ENCODE results near the gene FUCA1. TPM values are rescaled to one million over a fixed set of nuclear protein-coding genes. Genes with fewer than 3 reads are reported as not detected.
A peak's percentile ranks its signal among the peaks of the same experiment; 100 is the strongest.

Gene FUCA1
- total RNA-seq, 2 experiments from 2014 or later = 4.6 to 4.8 TPM

- Mint-ChIP-seq H3K4me1 (ENCODE audit: low read depth) (peaks cover 22% of the 10 kb centered on the region), H3K27me3 (no peaks in the 10 kb centered on the region), H3K27ac (peak overlapping the region; percentile 96), H3K36me3 (ENCODE audit: low read depth) (peaks cover 8% of the 10 kb centered on the region), H3K4me3 (peak overlapping the region; percentile 97), H3K9me3 (no peaks in the 10 kb centered on the region)
- ChIA-PET CTCF (interaction anchor here (1.2 to 5.5 kb wide), 8 partner anchors 12 to 189 kb away, joined by 3 to 73 read pairs (median 4); no protein-coding TSS in a partner anchor), POLR2A (interaction anchor here (0.6 to 2.8 kb wide), 16 partner anchors 9 to 327 kb away, joined by 3 to 13 read pairs (median 4); partner anchors contain the start of genes GALE, LYPLA2, PITHD1 and PNRC2)
- ATAC-seq (peak; percentile 49), DNase-seq (no peak)
- TF ChIP-seq, protein P1, sequence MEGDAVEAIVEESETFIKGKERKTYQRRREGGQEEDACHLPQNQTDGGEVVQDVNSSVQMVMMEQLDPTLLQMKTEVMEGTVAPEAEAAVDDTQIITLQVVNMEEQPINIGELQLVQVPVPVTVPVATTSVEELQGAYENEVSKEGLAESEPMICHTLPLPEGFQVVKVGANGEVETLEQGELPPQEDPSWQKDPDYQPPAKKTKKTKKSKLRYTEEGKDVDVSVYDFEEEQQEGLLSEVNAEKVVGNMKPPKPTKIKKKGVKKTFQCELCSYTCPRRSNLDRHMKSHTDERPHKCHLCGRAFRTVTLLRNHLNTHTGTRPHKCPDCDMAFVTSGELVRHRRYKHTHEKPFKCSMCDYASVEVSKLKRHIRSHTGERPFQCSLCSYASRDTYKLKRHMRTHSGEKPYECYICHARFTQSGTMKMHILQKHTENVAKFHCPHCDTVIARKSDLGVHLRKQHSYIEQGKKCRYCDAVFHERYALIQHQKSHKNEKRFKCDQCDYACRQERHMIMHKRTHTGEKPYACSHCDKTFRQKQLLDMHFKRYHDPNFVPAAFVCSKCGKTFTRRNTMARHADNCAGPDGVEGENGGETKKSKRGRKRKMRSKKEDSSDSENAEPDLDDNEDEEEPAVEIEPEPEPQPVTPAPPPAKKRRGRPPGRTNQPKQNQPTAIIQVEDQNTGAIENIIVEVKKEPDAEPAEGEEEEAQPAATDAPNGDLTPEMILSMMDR (IDR thresholded peaks at IDR 0.05) = no peak
- intact Hi-C loops (cut with micrococcal nuclease) = no loop called here
Observed at GRCh38 chr1:23825762-23826522, 42.1 kb downstream of the FUCA1 start.

DNA sequence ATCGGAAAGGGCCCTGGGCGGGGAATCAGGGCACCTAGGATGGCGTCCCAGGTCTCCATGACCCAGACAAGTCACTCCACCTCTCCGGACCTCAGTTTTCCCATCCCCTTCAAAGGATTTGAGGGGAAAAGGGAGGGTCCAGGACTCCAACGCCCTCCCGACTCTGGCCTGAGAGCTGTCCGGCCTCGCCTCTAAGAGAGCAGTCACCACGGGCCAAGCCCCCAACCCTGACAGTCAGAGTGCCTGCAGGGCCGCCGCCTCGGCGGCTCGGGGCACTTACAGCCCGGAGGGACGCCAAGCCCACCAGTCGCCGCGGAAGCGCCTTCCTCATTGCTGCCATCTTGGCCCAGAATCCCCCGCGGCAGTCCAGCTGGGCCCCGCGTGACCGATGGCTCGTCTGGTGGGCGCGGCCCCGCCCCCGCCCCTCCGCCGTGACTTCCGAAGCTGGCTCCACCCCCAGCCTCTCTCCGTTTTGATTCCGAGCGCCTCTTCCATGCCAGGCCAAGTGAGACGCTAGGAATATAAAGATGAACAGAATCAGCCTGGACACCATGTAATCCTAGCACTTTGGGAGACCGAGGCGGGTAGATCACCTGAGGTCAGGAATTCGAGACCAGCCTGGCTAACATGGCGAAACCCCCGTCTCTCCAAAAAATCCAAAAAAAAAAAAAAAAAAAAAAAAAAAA lies 42.9 kb downstream of the FUCA1 start, which contains the start of gene HMGCL:
TSS of gene HMGCL (minus strand) at position 354 of the 686 bp plus-strand sequence. CDS start at position 340, 14 bp downstream.
- Mint-ChIP-seq H3K27me3 (no peaks in the 10 kb centered on the region), H3K9me3 (no peaks in the 10 kb centered on the region), H3K36me3 (ENCODE audit: low read depth) (peaks cover 12% of the 10 kb centered on the region), H3K27ac (peak within 1 kb of the TSS; percentile 96), H3K4me1 (ENCODE audit: low read depth) (peaks cover 20% of the 10 kb centered on the region), H3K4me3 (peak within 1 kb of the TSS; percentile 97)
- intact Hi-C loops (cut with micrococcal nuclease) = no loop called here
- TF ChIP-seq, protein P1 (IDR thresholded peaks at IDR 0.05) = no peak
- DNase-seq (peak; percentile 94), ATAC-seq (peak; percentile 98)
- ChIA-PET CTCF (interaction anchor here (1.0 to 5.5 kb wide), 10 partner anchors 11 to 188 kb away, joined by 3 to 73 read pairs (median 4); no protein-coding TSS in a partner anchor), POLR2A (interaction anchor here (0.6 to 2.8 kb wide), 18 partner anchors 8 to 327 kb away, joined by 3 to 13 read pairs (median 4); partner anchors contain the start of genes GALE, LYPLA2, PITHD1 and SRSF10)

GRCh38 chr1:23824711-23825075 lies 43.4 kb downstream of the FUCA1 start:
- ATAC-seq (no peak), DNase-seq (no peak)
- H3K27me3 Mint-ChIP-seq = no peaks in the 10 kb centered on the region
- H3K36me3 Mint-ChIP-seq (ENCODE audit: low read depth) = peaks cover 13% of the 10 kb centered on the region
- peaks cover 19% of the 10 kb centered on the region for H3K4me1 Mint-ChIP-seq (ENCODE audit: low read depth)
- H3K4me3 Mint-ChIP-seq = peak overlapping the region; percentile 97
- no peaks in the 10 kb centered on the region for H3K9me3 Mint-ChIP-seq
- intact Hi-C loops (cut with micrococcal nuclease) = no loop called here
- POLR2A ChIA-PET = interaction anchor here (0.9 to 2.8 kb wide), 13 partner anchors 8 to 139 kb away, joined by 3 to 13 read pairs (median 4); partner anchors contain the start of genes GALE, LYPLA2 and PITHD1
- TF ChIP-seq, protein P1 (IDR thresholded peaks at IDR 0.05) = no peak
- H3K27ac Mint-ChIP-seq = peak overlapping the region; percentile 96
- CTCF ChIA-PET = interaction anchor here (0.7 to 5.5 kb wide), 10 partner anchors 11 to 187 kb away, joined by 3 to 73 read pairs (median 4); no protein-coding TSS in a partner anchor

DNA sequence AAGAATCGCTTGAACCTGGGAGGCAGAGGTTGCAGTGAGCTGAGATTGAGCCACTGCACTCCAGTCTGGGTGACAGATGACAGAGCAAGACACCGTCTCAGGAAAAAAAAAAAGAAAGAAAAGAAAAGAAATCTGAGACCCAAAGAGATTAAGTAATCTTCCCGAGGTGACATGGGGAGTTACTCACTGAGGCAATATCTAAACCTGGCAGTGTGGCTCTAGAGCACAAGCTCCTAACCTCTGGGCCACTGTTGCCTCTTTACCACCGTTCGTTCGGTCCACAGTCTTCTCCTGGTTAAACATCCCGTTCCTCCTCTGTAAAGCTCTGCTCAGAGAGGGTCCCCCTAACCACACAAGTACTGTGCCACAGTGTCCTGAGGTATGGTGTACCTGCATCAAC lies 44.3 kb downstream of the FUCA1 start:
- peak overlapping the region; percentile 96 for H3K27ac Mint-ChIP-seq
- TF ChIP-seq, protein P1 (IDR thresholded peaks at IDR 0.05) = no peak
- no peaks in the 10 kb centered on the region for H3K9me3 Mint-ChIP-seq

More for the DNA sequence above, 44.3 kb downstream of the FUCA1 start:
- Mint-ChIP-seq H3K4me3 (peak overlapping the region; percentile 97), H3K36me3 (ENCODE audit: low read depth) (peaks cover 13% of the 10 kb centered on the region), H3K4me1 (ENCODE audit: low read depth) (peaks cover 19% of the 10 kb centered on the region), H3K27me3 (no peaks in the 10 kb centered on the region)
- CTCF ChIA-PET = interaction anchor here (1.7 to 5.5 kb wide), 4 partner anchors 13 to 93 kb away, joined by 3 to 73 read pairs (median 6); no protein-coding TSS in a partner anchor
- POLR2A ChIA-PET = interaction anchor here (1.1 to 2.8 kb wide), 8 partner anchors 8 to 135 kb away, joined by 3 to 13 read pairs (median 6); partner anchors contain the start of genes GALE and PITHD1
- ATAC-seq (no peak), DNase-seq (no peak)
- intact Hi-C loops (cut with micrococcal nuclease) = no loop called here

All from activated CD8-positive, alpha-beta T cell treated with anti-CD3 and anti-CD28 coated beads for 36 hours (primary cell).